ENCODE data around the gene NDUFS8.
A peak's percentile ranks its signal among the peaks of the same experiment; 100 is the strongest.

NDUFS8 gene

GRCh38 chr11:67996051-67996450 lies 34.4 kb upstream of the NDUFS8 start:
- H3K9me3 ChIP-seq (ENCODE audit: control insufficient read depth, low read depth, low read length), result no peaks in the 10 kb centered on the region
- peaks cover 5% of the 10 kb centered on the region for H3K4me1 ChIP-seq (ENCODE audit: control insufficient read depth, low read depth, low read length)
- H3K36me3 ChIP-seq (ENCODE audit: control insufficient read depth, low read depth, low read length), result no peaks in the 10 kb centered on the region
- no peak overlapping the region for H3K9ac ChIP-seq (ENCODE audit: low read length)
- H3K27ac ChIP-seq (ENCODE audit: low read length), result no peak overlapping the region
- no peak overlapping the region for H3K4me3 ChIP-seq (ENCODE audit: low read length)
- no peaks in the 10 kb centered on the region for H3K27me3 ChIP-seq (ENCODE audit: control insufficient read depth, insufficient read depth, low read length)

GRCh38 chr11:67996622-67997474 lies 33.6 kb upstream of the NDUFS8 start:
- H3K27me3 ChIP-seq (ENCODE audit: control insufficient read depth, insufficient read depth, low read length), result no peaks in the 10 kb centered on the region
- H3K9me3 ChIP-seq (ENCODE audit: control insufficient read depth, low read depth, low read length), result no peaks in the 10 kb centered on the region
- peaks cover 5% of the 10 kb centered on the region for H3K4me1 ChIP-seq (ENCODE audit: control insufficient read depth, low read depth, low read length)
- no peak overlapping the region for H3K9ac ChIP-seq (ENCODE audit: low read length)
- no peak overlapping the region for H3K27ac ChIP-seq (ENCODE audit: low read length)
- peak overlapping the region; percentile 57 for H3K4me3 ChIP-seq (ENCODE audit: low read length)
- no peaks in the 10 kb centered on the region for H3K36me3 ChIP-seq (ENCODE audit: control insufficient read depth, low read depth, low read length)

- Histone ChIP-seq H3K9me3 (ENCODE audit: control insufficient read depth, low read depth, low read length) (no peaks in the 10 kb centered on the region), H3K27me3 (ENCODE audit: control insufficient read depth, insufficient read depth, low read length) (peaks cover 1% of the 10 kb centered on the region), H3K4me1 (ENCODE audit: control insufficient read depth, low read depth, low read length) (peaks cover 5% of the 10 kb centered on the region), H3K36me3 (ENCODE audit: control insufficient read depth, low read depth, low read length) (no peaks in the 10 kb centered on the region), H3K9ac (ENCODE audit: low read length) (no peak overlapping the region), H3K4me3 (ENCODE audit: low read length) (no peak overlapping the region), H3K27ac (ENCODE audit: low read length) (no peak overlapping the region)
These were observed 33.0 kb upstream of the NDUFS8 start for GRCh38 chr11:67997475-67997921.

GRCh38 chr11:67998150-67999045 lies 32.1 kb upstream of the NDUFS8 start:
- Histone ChIP-seq H3K36me3 (ENCODE audit: control insufficient read depth, low read depth, low read length) (no peaks in the 10 kb centered on the region), H3K4me3 (ENCODE audit: low read length) (no peak overlapping the region), H3K27me3 (ENCODE audit: control insufficient read depth, insufficient read depth, low read length) (peaks cover 6% of the 10 kb centered on the region), H3K27ac (ENCODE audit: low read length) (no peak overlapping the region), H3K9me3 (ENCODE audit: control insufficient read depth, low read depth, low read length) (no peaks in the 10 kb centered on the region), H3K9ac (ENCODE audit: low read length) (no peak overlapping the region), H3K4me1 (ENCODE audit: control insufficient read depth, low read depth, low read length) (peaks cover 5% of the 10 kb centered on the region)

- Histone ChIP-seq H3K27ac (ENCODE audit: low read length) (no peak overlapping the region), H3K36me3 (ENCODE audit: control insufficient read depth, low read depth, low read length) (no peaks in the 10 kb centered on the region), H3K4me1 (ENCODE audit: control insufficient read depth, low read depth, low read length) (peaks cover 5% of the 10 kb centered on the region), H3K27me3 (ENCODE audit: control insufficient read depth, insufficient read depth, low read length) (peaks cover 6% of the 10 kb centered on the region), H3K4me3 (ENCODE audit: low read length) (no peak overlapping the region), H3K9ac (ENCODE audit: low read length) (no peak overlapping the region), H3K9me3 (ENCODE audit: control insufficient read depth, low read depth, low read length) (no peaks in the 10 kb centered on the region)
These were observed 31.3 kb upstream of the NDUFS8 start for GRCh38 chr11:67999201-67999629.

GRCh38 chr11:67999704-68000103 lies 30.8 kb upstream of the NDUFS8 start:
- Histone ChIP-seq H3K27me3 (ENCODE audit: control insufficient read depth, insufficient read depth, low read length) (peaks cover 6% of the 10 kb centered on the region), H3K27ac (ENCODE audit: low read length) (no peak overlapping the region), H3K36me3 (ENCODE audit: control insufficient read depth, low read depth, low read length) (no peaks in the 10 kb centered on the region), H3K4me3 (ENCODE audit: low read length) (no peak overlapping the region), H3K9me3 (ENCODE audit: control insufficient read depth, low read depth, low read length) (no peaks in the 10 kb centered on the region), H3K4me1 (ENCODE audit: control insufficient read depth, low read depth, low read length) (peaks cover 5% of the 10 kb centered on the region), H3K9ac (ENCODE audit: low read length) (no peak overlapping the region)

GRCh38 chr11:68002575-68002937 lies 27.9 kb upstream of the NDUFS8 start:
- Histone ChIP-seq H3K9ac (ENCODE audit: low read length) (no peak overlapping the region), H3K4me1 (ENCODE audit: control insufficient read depth, low read depth, low read length) (no peaks in the 10 kb centered on the region), H3K36me3 (ENCODE audit: control insufficient read depth, low read depth, low read length) (no peaks in the 10 kb centered on the region), H3K9me3 (ENCODE audit: control insufficient read depth, low read depth, low read length) (no peaks in the 10 kb centered on the region), H3K27me3 (ENCODE audit: control insufficient read depth, insufficient read depth, low read length) (peaks cover 6% of the 10 kb centered on the region), H3K4me3 (ENCODE audit: low read length) (no peak overlapping the region), H3K27ac (ENCODE audit: low read length) (no peak overlapping the region)

- H3K9me3 ChIP-seq (ENCODE audit: control insufficient read depth, low read depth, low read length), result no peaks in the 10 kb centered on the region
- no peaks in the 10 kb centered on the region for H3K4me1 ChIP-seq (ENCODE audit: control insufficient read depth, low read depth, low read length)
- H3K36me3 ChIP-seq (ENCODE audit: control insufficient read depth, low read depth, low read length), result no peaks in the 10 kb centered on the region
- H3K9ac ChIP-seq (ENCODE audit: low read length), result no peak overlapping the region
- peak overlapping the region; percentile 34 for H3K4me3 ChIP-seq (ENCODE audit: low read length)
- H3K27me3 ChIP-seq (ENCODE audit: control insufficient read depth, insufficient read depth, low read length), result peaks cover 6% of the 10 kb centered on the region
- no peak overlapping the region for H3K27ac ChIP-seq (ENCODE audit: low read length)
These were observed 27.3 kb upstream of the NDUFS8 start for GRCh38 chr11:68002938-68003845.

GRCh38 chr11:68003846-68004550 lies 26.5 kb upstream of the NDUFS8 start, which contains the start of gene UNC93B1:
Gene UNC93B1, minus strand, starts transcription at chr11:68004097. Its CDS starts 54 bp downstream, at chr11:68004043.
- Histone ChIP-seq H3K36me3 (ENCODE audit: control insufficient read depth, low read depth, low read length) (no peaks in the 10 kb centered on the region), H3K4me1 (ENCODE audit: control insufficient read depth, low read depth, low read length) (no peaks in the 10 kb centered on the region), H3K9me3 (ENCODE audit: control insufficient read depth, low read depth, low read length) (no peaks in the 10 kb centered on the region), H3K27ac (ENCODE audit: low read length) (no peak within 1 kb of the TSS), H3K27me3 (ENCODE audit: control insufficient read depth, insufficient read depth, low read length) (peaks cover 6% of the 10 kb centered on the region), H3K4me3 (ENCODE audit: low read length) (peak within 1 kb of the TSS; percentile 34), H3K9ac (ENCODE audit: low read length) (no peak within 1 kb of the TSS)

- Histone ChIP-seq H3K4me3 (ENCODE audit: low read length) (peak overlapping the region; percentile 34), H3K9me3 (ENCODE audit: control insufficient read depth, low read depth, low read length) (no peaks in the 10 kb centered on the region), H3K4me1 (ENCODE audit: control insufficient read depth, low read depth, low read length) (no peaks in the 10 kb centered on the region), H3K27ac (ENCODE audit: low read length) (no peak overlapping the region), H3K36me3 (ENCODE audit: control insufficient read depth, low read depth, low read length) (no peaks in the 10 kb centered on the region), H3K27me3 (ENCODE audit: control insufficient read depth, insufficient read depth, low read length) (peaks cover 6% of the 10 kb centered on the region), H3K9ac (ENCODE audit: low read length) (no peak overlapping the region)
These were observed 25.7 kb upstream of the NDUFS8 start for GRCh38 chr11:68004551-68005335.

All from iPS-18a (cell line).